ENCODE measurements around the gene SRGAP1.
"Not testable (repeated sequence)": the region's sequence is repeated elsewhere in the genome, so short reads cannot be mapped to it uniquely, and the experiment has no call there.

The SRGAP1 gene

DNA sequence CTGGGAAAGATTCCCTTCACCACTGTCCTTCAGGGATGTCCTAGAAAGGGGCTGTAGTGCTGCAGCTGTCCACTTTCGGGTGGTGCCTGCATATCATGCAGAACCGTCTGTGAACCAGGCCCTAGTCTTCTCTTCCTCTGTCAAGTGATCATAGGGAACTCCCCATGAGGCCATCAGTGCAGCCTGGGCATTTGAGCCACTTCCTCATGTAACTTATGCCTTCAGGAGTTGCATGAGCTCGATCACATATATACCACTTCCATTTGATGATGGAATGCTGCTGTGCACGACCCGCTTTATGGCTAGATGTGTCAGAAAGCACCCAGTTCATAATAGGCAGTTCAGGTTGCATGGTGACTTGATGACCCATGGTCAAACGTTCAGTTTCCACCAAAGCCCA, 287.0 kb downstream of the SRGAP1 start:
- not testable (repeated sequence) for DNase-seq

GRCh38 chr12:64132672-64133071, 288.2 kb downstream of the SRGAP1 start:
- DNase-seq, result not testable (repeated sequence)

DNA sequence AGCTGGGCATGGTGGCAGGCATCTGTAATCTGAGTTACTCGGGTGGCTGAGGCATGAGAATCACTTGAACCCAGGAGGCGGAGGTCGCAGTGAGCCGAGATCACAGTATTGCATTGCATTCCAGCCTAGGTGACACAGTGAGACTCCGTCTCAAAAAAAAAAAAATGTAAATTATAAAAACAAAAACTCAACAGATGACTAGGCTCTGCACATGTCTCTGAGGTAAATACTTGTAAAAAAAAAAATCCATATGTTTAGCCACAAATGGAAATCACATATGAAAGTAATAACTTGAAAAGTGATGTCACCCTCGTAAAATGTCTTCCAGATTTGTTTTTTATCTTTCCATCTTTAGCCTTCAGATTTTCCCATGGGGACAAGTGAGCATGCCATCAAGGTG, 292.6 kb downstream of the SRGAP1 start:
- no peak for DNase-seq

- no peak for DNase-seq
Observed at GRCh38 chr12:64139021-64139420, 294.5 kb downstream of the SRGAP1 start.

GRCh38 chr12:64142382-64142781, 297.9 kb downstream of the SRGAP1 start:
- no peak for DNase-seq

DNA sequence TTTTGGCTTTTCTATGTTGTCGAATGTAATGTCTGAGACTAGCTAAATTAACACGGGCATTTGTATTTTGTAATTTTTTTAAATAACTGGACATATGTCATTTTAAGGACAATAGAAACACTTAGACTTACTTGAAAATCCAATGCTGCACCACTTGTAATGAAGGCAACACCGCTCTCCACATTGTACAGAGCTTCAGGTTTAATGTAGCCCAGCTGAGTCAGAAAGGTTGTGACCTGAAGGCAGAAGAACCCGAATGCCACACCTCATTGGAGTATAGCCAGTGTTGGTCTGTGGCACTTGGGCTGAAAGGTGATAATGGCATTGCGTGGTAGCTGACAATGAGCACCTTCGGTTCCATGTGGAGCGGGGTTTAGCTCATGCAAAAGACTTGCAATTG, 298.3 kb downstream of the SRGAP1 start:
- no peak for DNase-seq

- no peak for DNase-seq
Observed at GRCh38 chr12:64145226-64145625, 300.7 kb downstream of the SRGAP1 start.

DNA sequence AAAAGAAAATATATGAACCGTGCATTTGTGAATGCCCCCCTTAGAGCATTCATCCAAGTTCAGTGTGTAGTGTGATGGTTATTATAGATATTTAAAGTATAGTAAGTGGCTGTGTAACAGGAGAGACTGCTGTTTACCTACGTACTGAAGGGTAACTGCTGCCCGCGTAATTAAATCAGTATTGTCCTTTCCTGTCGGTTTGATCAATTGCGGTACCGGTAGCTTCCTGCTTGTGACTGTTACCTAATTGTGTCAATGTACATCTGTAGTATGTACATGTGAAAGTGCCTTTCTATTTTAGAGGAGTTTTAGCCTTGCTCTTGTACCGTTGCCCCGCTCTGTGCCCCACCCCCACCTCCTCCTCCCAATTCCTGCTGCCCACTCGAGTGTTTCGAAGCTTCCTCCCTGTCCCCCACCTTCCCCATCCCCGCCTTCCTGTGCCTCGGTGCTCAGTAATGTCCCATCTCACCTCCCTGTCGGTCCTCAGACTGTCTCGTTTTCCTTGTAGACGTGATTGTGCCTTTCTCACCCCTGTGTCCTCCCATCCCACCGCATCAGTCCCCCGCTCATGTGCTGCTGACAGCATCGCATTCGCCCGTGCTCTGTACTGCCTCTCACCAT, 302.6 kb downstream of the SRGAP1 start:
- no peak for DNase-seq

DNA sequence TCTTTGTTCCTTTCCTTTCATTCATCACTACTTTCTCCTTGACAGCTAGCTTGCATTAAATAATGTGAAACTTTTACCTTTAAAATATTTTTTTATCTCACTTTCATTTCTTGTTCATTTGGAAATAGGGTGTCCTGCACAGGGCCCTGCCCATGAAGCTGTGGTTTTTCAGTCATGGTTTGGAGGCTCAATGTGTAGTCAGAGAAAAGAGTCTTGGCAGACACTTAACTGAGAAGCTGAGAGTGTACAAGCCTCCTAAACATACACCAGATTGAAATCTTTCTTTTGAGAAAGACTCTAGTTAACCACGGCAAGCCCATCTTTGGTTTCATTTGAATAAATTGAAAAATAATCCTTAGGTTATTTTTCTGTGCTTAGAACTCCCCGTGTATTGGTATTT, 303.4 kb downstream of the SRGAP1 start:
- DNase-seq, result no peak

DNA sequence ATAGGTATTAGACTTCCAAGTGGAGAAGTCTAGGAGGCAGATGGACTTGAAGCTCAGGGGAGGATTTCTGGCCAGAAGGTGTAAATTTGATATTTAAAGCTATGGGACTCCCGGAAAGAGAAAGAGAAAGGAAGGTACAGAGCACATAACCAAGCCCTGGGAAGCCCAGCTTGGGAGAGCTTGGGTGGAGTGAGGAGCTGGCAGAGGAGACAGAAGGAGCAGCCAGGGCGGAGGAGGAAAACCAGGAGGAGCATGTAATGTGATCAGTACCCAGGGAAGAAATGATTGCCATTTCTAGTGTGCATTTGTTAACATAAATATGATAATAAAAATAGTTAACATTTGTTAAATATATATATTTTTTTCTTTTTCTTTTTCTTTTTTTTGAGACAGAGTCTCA, 310.2 kb downstream of the SRGAP1 start:
- DNase-seq, result no peak

DNA sequence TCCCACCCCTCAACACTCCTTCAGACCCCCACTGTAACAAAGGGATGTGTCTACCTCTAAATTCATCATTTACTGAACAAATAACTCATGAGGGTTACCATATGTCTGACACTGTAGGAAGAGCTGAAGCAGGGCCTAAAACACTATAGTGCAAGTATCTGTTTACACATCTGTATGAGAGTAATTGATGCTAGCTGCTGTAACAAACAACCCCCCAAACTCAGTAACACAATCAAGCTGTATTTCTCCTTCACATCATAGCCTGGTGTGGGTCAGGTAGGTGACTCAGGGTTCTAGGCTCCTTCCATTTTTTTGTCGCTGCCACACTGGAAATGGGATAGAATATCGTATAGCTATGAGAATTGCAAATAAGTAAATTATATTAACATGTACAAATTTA, 312.6 kb downstream of the SRGAP1 start:
- DNase-seq, result no peak

DNA sequence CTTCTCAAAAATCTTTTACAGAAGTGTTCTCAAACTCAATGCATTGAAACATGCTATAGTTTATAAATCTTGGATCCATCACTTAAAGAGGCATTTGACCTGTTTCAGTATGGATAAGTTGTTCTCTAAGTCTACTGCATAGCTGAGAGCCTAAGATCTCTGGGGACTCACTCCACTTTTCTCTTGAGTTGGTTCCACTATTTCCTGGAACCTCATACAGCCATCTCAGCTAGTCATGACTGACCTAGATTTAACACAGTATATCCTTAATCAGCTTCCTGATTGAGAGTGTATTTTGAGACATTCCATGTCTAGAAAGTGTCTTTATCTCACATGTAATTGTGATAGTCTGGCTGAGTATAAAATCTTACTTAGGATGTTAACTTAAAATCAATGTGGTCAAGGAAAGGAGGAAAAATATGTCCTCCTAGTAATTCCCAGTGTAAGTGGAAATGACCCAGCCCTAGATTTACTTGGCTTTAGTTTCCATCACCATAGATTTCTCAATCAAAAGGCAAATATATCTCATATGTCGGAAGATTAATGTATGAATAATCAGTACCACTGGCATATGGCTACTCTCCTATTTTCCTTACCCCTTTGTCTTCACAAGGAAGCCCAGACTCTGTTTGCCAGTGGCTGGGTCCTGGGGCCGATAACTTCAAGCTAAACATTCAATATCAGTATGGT, 315.7 kb downstream of the SRGAP1 start:
- DNase-seq, result no peak

DNA sequence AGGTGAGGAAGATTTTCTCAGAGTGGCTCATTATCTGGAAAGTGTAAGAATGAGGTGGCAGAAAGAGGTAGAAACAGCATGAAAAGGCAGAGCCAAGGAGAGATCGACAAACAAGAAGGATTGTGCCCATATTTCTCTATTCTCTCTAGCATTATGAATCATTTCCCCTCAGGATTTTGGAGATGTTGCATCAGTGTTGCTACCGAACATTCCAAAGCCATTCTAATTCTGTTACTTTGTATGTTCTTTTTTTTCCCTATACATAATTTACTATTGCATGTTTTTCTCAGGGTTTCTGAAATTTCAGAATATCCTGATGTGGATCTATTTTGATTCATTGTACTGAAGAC, 316.2 kb downstream of the SRGAP1 start:
- no peak for DNase-seq

DNA sequence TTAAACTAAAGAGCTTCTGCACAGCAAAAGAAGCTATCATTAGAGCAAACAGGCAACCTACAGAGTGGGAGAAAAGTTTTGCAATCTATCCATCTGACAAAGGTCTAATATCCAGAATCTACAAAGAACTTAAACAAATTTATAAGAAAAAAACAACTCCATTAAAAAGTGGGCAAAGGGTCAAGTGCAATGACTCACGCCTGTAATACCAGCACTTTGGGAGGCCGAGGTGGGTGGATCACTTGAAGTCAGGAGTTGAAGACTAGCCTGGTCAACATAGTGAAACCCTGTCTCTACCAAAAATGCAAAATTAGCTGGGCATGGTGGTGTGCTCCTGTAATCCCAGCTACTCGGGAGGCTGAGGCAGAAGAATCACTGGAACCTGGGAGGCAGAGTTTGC, 322.1 kb downstream of the SRGAP1 start:
- not testable (repeated sequence) for DNase-seq

DNA sequence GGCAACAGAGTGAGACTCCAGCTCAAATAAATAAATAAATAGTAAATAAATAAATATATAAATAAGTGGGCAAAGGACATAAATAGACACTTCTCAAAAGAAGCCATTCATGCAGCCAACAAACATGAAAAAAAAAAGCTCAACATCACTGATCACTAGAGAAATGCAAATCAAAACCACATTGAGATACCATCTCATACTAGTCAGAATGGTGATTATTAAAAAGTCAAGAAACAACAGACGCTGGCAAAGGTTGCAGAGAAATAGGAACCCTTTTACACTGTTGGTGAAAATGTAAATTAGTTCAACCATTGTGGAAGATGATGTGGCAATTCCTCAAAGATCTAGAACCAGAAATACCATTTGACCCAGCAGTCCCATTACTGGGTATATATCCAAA, 322.5 kb downstream of the SRGAP1 start:
- DNase-seq, result not testable (repeated sequence)

GRCh38 chr12:64170024-64170423, 325.5 kb downstream of the SRGAP1 start:
- no peak for DNase-seq

DNA sequence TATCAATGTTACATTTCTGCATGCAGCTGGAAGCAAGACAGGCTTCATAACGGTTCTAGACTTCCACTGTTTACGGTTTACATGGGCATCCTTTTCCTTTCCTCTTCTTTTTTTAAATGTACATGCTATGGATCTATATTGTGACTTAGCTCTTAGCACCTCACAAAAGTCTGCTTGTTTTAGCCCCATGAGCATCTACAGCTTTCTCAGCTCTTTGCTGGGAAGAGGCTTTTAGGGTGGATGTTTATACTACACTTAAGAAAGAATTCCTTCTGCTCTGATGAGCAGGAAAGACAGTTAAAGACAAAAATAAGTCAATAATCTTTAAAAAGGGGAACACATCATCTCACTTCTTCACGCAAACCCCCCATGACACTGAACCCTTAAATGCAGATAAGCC, 326.2 kb downstream of the SRGAP1 start:
- DNase-seq, result no peak

DNA sequence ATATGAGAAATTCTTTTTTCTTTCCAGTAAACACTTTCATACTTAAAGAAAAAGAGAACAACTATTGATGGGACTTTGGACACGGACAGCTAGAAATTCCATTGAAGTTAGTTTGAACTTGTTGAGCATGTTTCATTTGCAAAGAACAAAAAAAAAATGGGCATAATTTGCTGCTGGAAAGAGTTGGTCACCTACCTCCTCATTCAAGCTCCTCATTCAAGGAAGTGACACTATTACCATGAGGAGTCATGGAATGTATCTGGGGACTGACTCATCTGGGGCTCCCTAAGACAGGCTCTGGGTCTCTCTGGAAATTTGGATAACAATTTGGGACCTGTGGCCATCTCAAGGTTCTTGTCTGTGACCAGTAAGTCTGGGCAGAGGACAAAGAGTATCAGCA, 327.2 kb downstream of the SRGAP1 start:
- no peak for DNase-seq

- no peak for DNase-seq
Observed at GRCh38 chr12:64172143-64172970, 327.9 kb downstream of the SRGAP1 start.

DNA sequence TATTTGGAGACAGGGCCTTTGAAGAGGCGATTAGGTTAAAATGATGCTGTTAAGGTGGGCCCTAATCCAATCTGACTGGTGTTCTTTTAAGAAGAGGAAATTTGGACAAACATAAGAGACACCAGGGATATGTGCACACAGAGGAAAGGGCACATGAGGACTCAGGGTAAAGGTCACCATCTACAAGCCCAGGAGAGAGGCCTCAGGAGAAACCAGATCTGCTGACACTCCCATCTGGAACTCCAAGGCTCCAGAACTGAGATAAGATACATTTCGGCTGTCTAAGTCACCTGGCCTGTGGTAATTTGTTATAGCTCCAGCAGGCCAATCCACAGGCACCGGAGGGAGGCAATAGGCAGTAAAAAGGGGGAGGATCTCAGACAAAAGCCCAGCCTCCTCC, 329.0 kb downstream of the SRGAP1 start:
- DNase-seq, result no peak

DNA sequence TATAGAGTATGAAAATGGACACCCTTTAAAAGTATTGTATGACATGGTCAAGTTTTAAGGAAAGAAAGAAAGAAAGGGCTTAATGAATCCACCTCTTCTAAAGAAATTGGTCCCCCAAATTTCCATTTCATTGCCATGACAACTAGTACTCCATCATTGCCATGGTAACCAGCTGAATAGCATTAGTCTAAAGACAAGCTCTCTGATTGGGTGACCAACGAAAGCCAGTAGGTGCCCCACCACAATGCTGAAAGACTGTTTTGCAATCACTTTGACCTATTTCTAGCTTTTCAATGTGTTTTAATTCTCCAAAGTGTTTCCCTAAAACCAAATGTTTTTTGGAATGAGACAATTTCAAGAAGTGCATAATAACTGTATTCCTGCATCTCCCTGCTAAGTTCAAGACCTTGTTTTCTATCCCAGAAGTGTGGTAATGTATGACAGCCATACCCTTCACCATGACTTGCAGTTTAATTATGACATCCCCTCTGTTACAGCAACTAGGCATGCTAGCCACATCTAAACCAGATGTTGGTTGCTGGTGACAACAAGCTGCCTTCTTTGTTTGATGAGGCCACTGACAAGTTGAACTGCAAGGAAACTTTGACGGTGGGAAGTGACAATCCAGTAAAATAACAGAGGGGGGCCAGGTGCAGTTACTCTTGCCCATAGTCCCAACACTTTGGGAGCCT, 330.9 kb downstream of the SRGAP1 start:
- DNase-seq, result no peak

DNA sequence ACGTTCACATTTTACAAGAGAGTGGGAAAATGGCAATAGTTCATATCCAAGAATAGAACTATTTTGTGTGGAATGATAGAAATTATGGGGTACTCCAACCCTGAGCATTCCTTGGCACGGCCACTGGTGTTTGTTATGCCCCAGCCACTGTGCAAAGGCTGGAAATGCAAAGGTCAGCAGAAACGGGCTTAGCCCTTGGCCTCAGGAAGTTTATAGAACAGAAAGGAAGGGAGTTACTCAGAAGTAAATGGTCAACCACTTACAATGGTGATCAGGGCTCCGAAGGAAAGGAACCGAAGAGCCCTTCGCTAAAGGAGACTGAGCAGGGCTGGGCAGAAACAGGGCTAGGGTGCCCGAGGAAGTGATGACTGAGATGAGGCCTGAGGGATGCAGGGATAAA, 332.5 kb downstream of the SRGAP1 start:
- DNase-seq, result no peak

GRCh38 chr12:64178122-64178521, 333.6 kb downstream of the SRGAP1 start:
- no peak for DNase-seq

DNA sequence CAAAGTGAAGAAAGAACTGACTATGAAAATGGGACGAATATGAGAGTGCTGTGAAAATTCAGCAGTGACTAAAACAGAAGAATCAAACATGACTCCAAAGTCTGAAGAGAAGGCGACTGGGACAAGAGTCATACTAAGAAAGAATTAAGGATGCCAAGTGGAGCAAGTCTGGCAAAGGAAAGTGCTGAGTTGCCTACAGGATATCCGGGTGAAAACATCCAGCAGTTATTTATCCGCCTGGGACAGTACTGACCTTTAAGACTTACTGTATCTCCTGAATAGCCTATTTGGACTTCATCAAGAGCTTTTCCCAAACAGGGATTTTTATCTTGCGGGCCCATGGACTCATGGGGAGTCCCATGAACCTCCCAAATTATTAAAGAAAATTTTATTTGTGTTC, 336.5 kb downstream of the SRGAP1 start:
- DNase-seq, result no peak
